MV-4-11 (cell line): ENCODE results near the gene GAB2.
"Not testable (repeated sequence)": the region's sequence is repeated elsewhere in the genome, so short reads cannot be mapped to it uniquely, and the experiment has no call there.

Experiments used
- DNase-seq: peaks from one replicate; lab custom pipeline; 2025; lab: John Stamatoyannopoulos, UW

The GAB2 gene

GRCh38 chr11:78277314-78277994 is 140.2 kb downstream of the GAB2 start:
- DNase-seq = peak; percentile 12

- no peak for DNase-seq
Measured at GRCh38 chr11:78276311-78276710, 141.3 kb downstream of the GAB2 start.

GRCh38 chr11:78274739-78275138 is 142.9 kb downstream of the GAB2 start:
- no peak for DNase-seq

- not testable (repeated sequence) for DNase-seq
Measured at GRCh38 chr11:78272625-78273269, 144.9 kb downstream of the GAB2 start.

GRCh38 chr11:78271801-78272200 is 145.8 kb downstream of the GAB2 start:
- not testable (repeated sequence) for DNase-seq

GRCh38 chr11:78270971-78271370 is 146.6 kb downstream of the GAB2 start:
- no peak for DNase-seq

GRCh38 chr11:78269806-78270205 is 147.8 kb downstream of the GAB2 start:
- no peak for DNase-seq

- DNase-seq = no peak
Measured at GRCh38 chr11:78268591-78269410, 148.8 kb downstream of the GAB2 start.

- DNase-seq = no peak
Measured at GRCh38 chr11:78266451-78266850, 151.2 kb downstream of the GAB2 start.

GRCh38 chr11:78265326-78265725 is 152.3 kb downstream of the GAB2 start:
- DNase-seq = no peak

GRCh38 chr11:78262691-78263090 is 154.9 kb downstream of the GAB2 start:
- DNase-seq = no peak

GRCh38 chr11:78262238-78262637 is 155.4 kb downstream of the GAB2 start:
- DNase-seq = no peak

- DNase-seq = no peak
Measured at GRCh38 chr11:78261828-78262227, 155.8 kb downstream of the GAB2 start.

GRCh38 chr11:78261367-78261766 is 156.3 kb downstream of the GAB2 start:
- DNase-seq = no peak

- no peak for DNase-seq
Measured at GRCh38 chr11:78259777-78260487, 157.7 kb downstream of the GAB2 start.

GRCh38 chr11:78257654-78258053 is 160.0 kb downstream of the GAB2 start:
- no peak for DNase-seq

GRCh38 chr11:78256962-78257361 is 160.7 kb downstream of the GAB2 start:
- DNase-seq = peak; percentile 35

- no peak for DNase-seq
Measured at GRCh38 chr11:78255919-78256318, 161.7 kb downstream of the GAB2 start.

- DNase-seq = no peak
Measured at GRCh38 chr11:78254268-78254667, 163.4 kb downstream of the GAB2 start.

GRCh38 chr11:78253797-78254196 is 163.8 kb downstream of the GAB2 start:
- no peak for DNase-seq

- DNase-seq = no peak
Measured at GRCh38 chr11:78251083-78251775, 166.4 kb downstream of the GAB2 start.

GRCh38 chr11:78250099-78250498 is 167.5 kb downstream of the GAB2 start:
- no peak for DNase-seq
